ENCODE measurements around the gene DGKD.

Gene DGKD

DNA sequence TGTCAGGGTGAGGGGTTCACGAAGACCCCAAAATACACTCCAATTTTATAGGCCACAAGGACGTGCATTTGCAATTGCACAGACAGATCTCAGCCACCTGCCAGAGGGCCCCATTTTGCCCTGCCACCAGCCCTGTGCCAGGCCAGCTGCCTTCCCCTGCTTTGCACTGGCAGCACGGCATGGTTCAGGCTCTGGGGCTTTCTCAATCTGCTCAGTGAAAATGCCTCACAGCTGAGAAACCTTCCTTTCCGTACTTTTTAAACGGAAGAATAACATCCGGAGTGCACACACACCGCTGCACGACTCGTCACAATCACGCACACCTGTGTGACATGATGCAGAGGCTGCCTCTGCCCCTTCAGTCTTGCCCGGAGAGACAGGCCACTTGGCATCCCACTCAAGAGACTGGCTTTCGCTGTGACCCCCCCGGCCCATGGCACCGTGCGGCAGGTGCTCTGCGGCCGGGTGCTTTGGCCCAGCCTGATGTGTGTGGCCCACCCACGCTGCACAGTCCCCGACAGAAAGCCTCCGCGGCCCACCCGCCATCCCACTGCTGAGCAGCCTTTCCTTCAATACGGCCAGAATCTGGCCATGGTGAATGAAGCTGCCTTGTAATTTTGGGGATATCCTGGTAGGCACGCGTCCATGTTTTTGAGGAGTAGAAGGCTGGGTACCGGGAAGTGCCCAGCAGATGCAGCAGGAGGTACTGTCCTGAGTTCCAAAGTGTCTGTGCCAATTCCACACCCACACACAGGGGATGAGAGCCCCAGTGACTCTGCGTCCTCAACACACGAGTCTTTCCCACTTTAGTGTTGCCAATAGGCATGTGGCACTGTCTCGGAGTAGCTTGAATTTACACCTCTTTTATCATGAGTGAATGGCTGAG, 123.5 kb downstream of the DGKD start:
- Histone ChIP-seq H3K27me3 (ENCODE audit: low read depth, low read length) (no peaks in the 10 kb centered on the region), H3K79me2 (ENCODE audit: low read length) (no peaks in the 10 kb centered on the region), H4K20me1 (ENCODE audit: insufficient read depth, low read length) (no peaks in the 10 kb centered on the region), H3K36me3 (replicated peaks; ENCODE audit: low read depth, low read length) (no peaks in the 10 kb centered on the region), H3K4me3 (ENCODE audit: low read length) (no peak overlapping the region), H3K4me1 (ENCODE audit: low read length) (no peaks in the 10 kb centered on the region), H3K9ac (ENCODE audit: low read length) (no peak overlapping the region), H3K9me3 (ENCODE audit: insufficient read depth, low read length) (no peaks in the 10 kb centered on the region), H2AFZ (ENCODE audit: low read depth, low read length) (no peak overlapping the region), H3K4me2 (ENCODE audit: low read length) (no peak overlapping the region), H3K27ac (ENCODE audit: low read length) (no peak overlapping the region)
- TF ChIP-seq EZH2phosphoT487 (IDR thresholded peaks at IDR 0.05; ENCODE audit: low read depth): no peak
- TF ChIP-seq, protein P1, sequence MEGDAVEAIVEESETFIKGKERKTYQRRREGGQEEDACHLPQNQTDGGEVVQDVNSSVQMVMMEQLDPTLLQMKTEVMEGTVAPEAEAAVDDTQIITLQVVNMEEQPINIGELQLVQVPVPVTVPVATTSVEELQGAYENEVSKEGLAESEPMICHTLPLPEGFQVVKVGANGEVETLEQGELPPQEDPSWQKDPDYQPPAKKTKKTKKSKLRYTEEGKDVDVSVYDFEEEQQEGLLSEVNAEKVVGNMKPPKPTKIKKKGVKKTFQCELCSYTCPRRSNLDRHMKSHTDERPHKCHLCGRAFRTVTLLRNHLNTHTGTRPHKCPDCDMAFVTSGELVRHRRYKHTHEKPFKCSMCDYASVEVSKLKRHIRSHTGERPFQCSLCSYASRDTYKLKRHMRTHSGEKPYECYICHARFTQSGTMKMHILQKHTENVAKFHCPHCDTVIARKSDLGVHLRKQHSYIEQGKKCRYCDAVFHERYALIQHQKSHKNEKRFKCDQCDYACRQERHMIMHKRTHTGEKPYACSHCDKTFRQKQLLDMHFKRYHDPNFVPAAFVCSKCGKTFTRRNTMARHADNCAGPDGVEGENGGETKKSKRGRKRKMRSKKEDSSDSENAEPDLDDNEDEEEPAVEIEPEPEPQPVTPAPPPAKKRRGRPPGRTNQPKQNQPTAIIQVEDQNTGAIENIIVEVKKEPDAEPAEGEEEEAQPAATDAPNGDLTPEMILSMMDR (IDR thresholded peaks at IDR 0.05; ENCODE audit: low read depth, low read length): no peak

DNA sequence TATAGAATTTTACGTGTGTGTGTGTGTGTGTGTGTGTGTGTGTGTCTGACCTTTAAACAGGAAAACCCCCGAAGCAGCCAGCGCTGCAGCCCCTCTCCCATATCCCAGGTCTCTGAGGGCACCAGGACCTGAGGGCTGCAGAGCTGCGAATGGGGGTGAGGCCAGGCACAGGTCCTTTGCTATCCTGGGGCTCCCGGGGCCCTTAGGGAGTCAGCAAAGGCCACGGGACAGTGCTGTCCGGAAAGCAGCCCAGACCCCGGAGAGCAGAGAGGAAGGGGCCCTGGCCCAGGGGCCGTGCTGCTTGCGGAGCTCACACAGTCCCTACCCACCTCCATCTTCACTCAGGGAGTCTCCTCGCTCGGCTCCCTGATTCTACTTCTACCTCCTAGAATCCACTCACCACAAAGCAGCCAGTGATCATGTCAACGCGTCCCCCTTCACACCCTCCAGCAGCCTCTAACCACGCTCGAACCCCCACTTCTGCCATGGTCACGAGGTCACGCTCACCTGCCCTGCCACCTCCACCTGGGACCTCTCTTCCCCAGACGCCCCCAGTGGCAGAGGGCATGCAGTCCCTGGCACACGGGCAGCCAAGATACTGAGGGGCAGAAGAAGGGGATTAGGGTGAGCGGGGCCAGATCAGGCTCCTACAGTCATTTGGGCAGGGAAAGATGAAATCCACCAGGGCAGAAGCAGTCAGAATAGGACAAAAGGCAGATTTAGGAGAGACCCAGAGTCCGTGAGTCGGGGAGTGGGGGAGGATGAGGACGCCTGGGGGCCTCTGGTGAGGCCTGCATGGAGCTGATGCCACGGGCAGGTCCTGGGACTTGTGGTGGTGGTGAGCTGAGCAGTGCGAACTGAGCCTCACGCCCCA, 125.6 kb downstream of the DGKD start:
- H3K27me3 ChIP-seq (ENCODE audit: low read depth, low read length): no peaks in the 10 kb centered on the region
- no peaks in the 10 kb centered on the region for H3K36me3 ChIP-seq (replicated peaks; ENCODE audit: low read depth, low read length)
- H3K4me1 ChIP-seq (ENCODE audit: low read length): no peaks in the 10 kb centered on the region
- TF ChIP-seq, protein P1 (IDR thresholded peaks at IDR 0.05; ENCODE audit: low read depth, low read length): no peak
- TF ChIP-seq EZH2phosphoT487 (IDR thresholded peaks at IDR 0.05; ENCODE audit: low read depth): no peak
- H3K27ac ChIP-seq (ENCODE audit: low read length): no peak overlapping the region
- no peaks in the 10 kb centered on the region for H3K9me3 ChIP-seq (ENCODE audit: insufficient read depth, low read length)
- H3K9ac ChIP-seq (ENCODE audit: low read length): no peak overlapping the region
- no peaks in the 10 kb centered on the region for H3K79me2 ChIP-seq (ENCODE audit: low read length)
- H3K4me3 ChIP-seq (ENCODE audit: low read length): no peak overlapping the region
- H2AFZ ChIP-seq (ENCODE audit: low read depth, low read length): no peak overlapping the region
- H3K4me2 ChIP-seq (ENCODE audit: low read length): no peak overlapping the region
- no peaks in the 10 kb centered on the region for H4K20me1 ChIP-seq (ENCODE audit: insufficient read depth, low read length)

DNA sequence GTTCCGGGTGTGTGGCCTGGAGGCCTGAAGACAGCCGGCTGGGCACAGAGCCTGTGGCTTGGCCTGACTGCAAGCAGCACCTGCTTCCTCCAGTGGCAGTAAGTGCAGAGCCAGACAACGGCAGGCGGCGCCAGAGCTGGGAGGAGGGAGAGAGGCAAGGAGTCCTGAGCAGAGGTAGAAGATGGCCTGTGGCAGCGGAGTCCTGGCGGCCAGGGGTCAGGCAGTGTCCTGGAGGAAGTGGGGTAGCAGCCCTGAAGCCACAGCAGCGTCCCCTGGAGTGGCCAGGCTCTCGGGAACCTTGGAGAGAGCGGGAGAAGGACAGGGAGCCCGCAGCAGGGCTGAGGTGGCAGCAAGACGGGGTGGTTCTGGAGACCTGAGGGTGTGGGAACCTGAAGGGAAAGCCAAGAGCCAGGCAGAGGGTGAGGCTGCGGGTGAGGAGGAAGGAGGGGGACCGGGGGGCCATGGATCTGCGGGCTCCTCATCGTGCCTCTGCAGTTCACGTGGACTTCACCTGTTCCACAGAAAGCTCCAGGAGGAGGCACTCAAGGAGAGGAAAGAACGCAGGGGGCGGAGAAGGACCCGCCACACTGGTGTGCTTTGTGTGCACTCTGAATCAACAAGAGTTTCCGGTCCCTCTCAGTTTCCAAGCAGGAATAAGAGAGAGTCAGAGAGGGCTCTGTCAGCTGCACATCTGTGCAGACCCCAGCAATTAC, 126.4 kb downstream of the DGKD start:
- no peak overlapping the region for H3K27ac ChIP-seq (ENCODE audit: low read length)
- H3K4me3 ChIP-seq (ENCODE audit: low read length): no peak overlapping the region
- no peaks in the 10 kb centered on the region for H3K79me2 ChIP-seq (ENCODE audit: low read length)
- H2AFZ ChIP-seq (ENCODE audit: low read depth, low read length): no peak overlapping the region
- no peaks in the 10 kb centered on the region for H3K27me3 ChIP-seq (ENCODE audit: low read depth, low read length)
- TF ChIP-seq EZH2phosphoT487 (IDR thresholded peaks at IDR 0.05; ENCODE audit: low read depth): no peak
- TF ChIP-seq, protein P1 (IDR thresholded peaks at IDR 0.05; ENCODE audit: low read depth, low read length): no peak
- H4K20me1 ChIP-seq (ENCODE audit: insufficient read depth, low read length): no peaks in the 10 kb centered on the region
- no peaks in the 10 kb centered on the region for H3K36me3 ChIP-seq (replicated peaks; ENCODE audit: low read depth, low read length)
- no peak overlapping the region for H3K4me2 ChIP-seq (ENCODE audit: low read length)
- no peak overlapping the region for H3K9ac ChIP-seq (ENCODE audit: low read length)
- no peaks in the 10 kb centered on the region for H3K9me3 ChIP-seq (ENCODE audit: insufficient read depth, low read length)
- no peaks in the 10 kb centered on the region for H3K4me1 ChIP-seq (ENCODE audit: low read length)

Data from OCI-LY3 (cell line).